HepG2 (cell line): ENCODE measurements around the gene IL10RA. TPM values are rescaled to one million over a fixed set of nuclear protein-coding genes. Genes with fewer than 3 reads are reported as not detected.

Source experiments
- ATAC-seq: fragments of 200-7000 bp; cut with Tn5 transposase; 3 replicates; pipeline ENCODE4 v1.9.1; 2020; ENCODE audit warnings: mild to moderate bottlenecking, moderate library complexity
- BruUV-seq: library from RNA; stranded (reverse); fragments of 400-500 nt; replicated peaks from 2 replicates; lab custom pipeline; 2021; lab: Mats Ljungman, UMichigan
- CTCF ChIA-PET: fragments of 300-600 bp; formaldehyde crosslinking; extraction: SDS; loops from one replicate; lab custom pipeline; 2021; ENCODE audit warnings: low total read pairs, inconsistent platforms, low intra/inter-chr PET ratio; lab: Yijun Ruan, JAX
- POLR2A ChIA-PET: fragments of 350-600 bp; sonication (Branson Sonifier 250); formaldehyde crosslinking; loops from one replicate; lab custom pipeline; 2020; ENCODE audit warnings: antibody characterized with exemption, inconsistent platforms; lab: Yijun Ruan, JAX
- DNase-seq: peaks from one replicate; pipeline ENCODE4 v3.0.0-alpha.2; 2015; ENCODE audit warnings: low spot score
- FAIRE-seq: peaks from 3 replicates; lab custom pipeline; 2011; peaks lifted over from hg19 to GRCh38; lab: Jason Lieb, UNC
- H2AFZ ChIP-seq: one replicate; pipeline ENCODE4 v1.6.1; 2011; ENCODE audit warnings: low read length, inconsistent platforms
- H3K27ac ChIP-seq: fragments of 300-600 bp; 3 replicates; pipeline ENCODE4 v1.8.0; 2011; ENCODE audit warnings: mixed run types, mild to moderate bottlenecking, mixed read lengths, low read length, inconsistent platforms; ENCODE audit not compliant: insufficient read depth; ENCODE audit errors: extremely low read length
- H3K27me3 ChIP-seq, 2 experiments: fragments of 200-600 bp in 1 of 2; 2 replicates in 1 of 2; 3 replicates in 1 of 2; pipeline versions ENCODE4 v1.6.0 to v1.8.0; 2011; ENCODE audit warnings: low read length in 2 of 2, mild to moderate bottlenecking in 2 of 2, moderate library complexity in 2 of 2, inconsistent platforms in 1 of 2; ENCODE audit not compliant: insufficient read depth in 2 of 2, control insufficient read depth in 1 of 2
- H3K36me3 ChIP-seq, 2 experiments: fragments of 200-600 bp in 1 of 2; replicated peaks in 1 of 2; 2 replicates in 1 of 2; 3 replicates in 1 of 2; pipeline versions ENCODE4 v1.5.1 to v1.8.0; 2011; ENCODE audit warnings: low read length in 2 of 2, inconsistent platforms in 1 of 2; ENCODE audit not compliant: insufficient read depth in 2 of 2, control insufficient read depth in 1 of 2
- H3K4me1 ChIP-seq: 2 replicates; pipeline ENCODE4 v1.5.1; 2012; ENCODE audit warnings: low read length, inconsistent platforms; ENCODE audit not compliant: insufficient read depth
- H3K4me2 ChIP-seq: 2 replicates; pipeline ENCODE4 v1.6.0; 2011; ENCODE audit warnings: low read depth, low read length, inconsistent platforms
- H3K4me3 ChIP-seq, 3 experiments: fragments of 200-600 bp in 1 of 3; sonication (generic), shearing (Covaris generic) in 1 of 3; replicated peaks in 1 of 3; 2 replicates each; pipeline ENCODE4 v1.5.1; 2011 to 2016; ENCODE audit warnings: low read length in 3 of 3, inconsistent platforms in 2 of 3, low read depth in 2 of 3, mild to moderate bottlenecking in 2 of 3, control low read depth in 1 of 3, mixed read lengths in 1 of 3; ENCODE audit not compliant: insufficient read depth in 1 of 3
- H3K79me2 ChIP-seq: one replicate; pipeline ENCODE4 v1.6.1; 2011; ENCODE audit warnings: low read length, inconsistent platforms; ENCODE audit not compliant: insufficient read depth
- H3K9ac ChIP-seq: 2 replicates; pipeline ENCODE4 v1.6.0; 2011; ENCODE audit warnings: mild to moderate bottlenecking, low read depth, low read length, inconsistent platforms; ENCODE audit not compliant: insufficient read depth
- H3K9me3 ChIP-seq: 2 replicates; pipeline ENCODE4 v1.5.1; 2012; ENCODE audit warnings: mild to moderate bottlenecking, low read length
- H4K20me1 ChIP-seq: 2 replicates; pipeline ENCODE4 v1.6.0; 2011; ENCODE audit warnings: inconsistent platforms, mild to moderate bottlenecking, low read length, moderate library complexity; ENCODE audit not compliant: insufficient read depth
- ATM ChIP-seq: fragments of 450-650 bp; IDR thresholded peaks from 2 replicates; pipeline ENCODE4 v1.7.1; 2017; ENCODE audit warnings: mild to moderate bottlenecking, borderline replicate concordance
- CEBPB ChIP-seq: IDR thresholded peaks from 2 replicates; pipeline ENCODE4 v1.6.1; 2011; ENCODE audit warnings: low read depth, low read length, improper control_type of control experiment, borderline replicate concordance
- GFI1 ChIP-seq: sonication (generic); formaldehyde crosslinking; IDR thresholded peaks from 2 replicates; pipeline ENCODE4 v1.5.0; 2020; ENCODE audit warnings: missing genetic modification reagents, mild to moderate bottlenecking, borderline replicate concordance
- SMAD1 ChIP-seq: sonication (generic); formaldehyde crosslinking; IDR thresholded peaks from 2 replicates; pipeline ENCODE4 v1.4.0; 2020; ENCODE audit warnings: missing genetic modification reagents, low read depth, mild to moderate bottlenecking, borderline replicate concordance
- SMARCC2 ChIP-seq: fragments of 450-650 bp; IDR thresholded peaks from 2 replicates; pipeline ENCODE4 v1.6.1; 2017; ENCODE audit warnings: antibody characterized with exemption, mild to moderate bottlenecking
- TCF7L2 ChIP-seq: IDR thresholded peaks from 2 replicates; pipeline ENCODE4 v1.6.1; 2011; ENCODE audit warnings: mild to moderate bottlenecking, low read depth, low read length, moderate library complexity
- TRIM24 ChIP-seq: sonication (generic); formaldehyde crosslinking; IDR thresholded peaks from 2 replicates; pipeline ENCODE4 v1.8.0; 2022; ENCODE audit warnings: mild to moderate bottlenecking, missing genetic modification reagents
- ZMAT3 ChIP-seq: sonication (generic); formaldehyde crosslinking; conservative IDR thresholded peaks from 2 replicates; pipeline ENCODE4 v1.7.0; 2021; ENCODE audit warnings: missing genetic modification reagents
- ZNF17 ChIP-seq: sonication (generic); formaldehyde crosslinking; IDR thresholded peaks from 2 replicates; pipeline ENCODE4 v1.5.0; 2020; ENCODE audit warnings: mild to moderate bottlenecking, missing genetic modification reagents
- ZNF337 ChIP-seq: sonication (generic); formaldehyde crosslinking; IDR thresholded peaks from 2 replicates; pipeline ENCODE4 v1.5.1; 2020; ENCODE audit warnings: missing genetic modification reagents, low read depth, mild to moderate bottlenecking, borderline replicate concordance
- ZNF367 ChIP-seq: sonication (generic); formaldehyde crosslinking; IDR thresholded peaks from 2 replicates; pipeline ENCODE4 v1.4.0; 2020; ENCODE audit warnings: missing genetic modification reagents, borderline replicate concordance
- ZNF563 ChIP-seq: sonication (generic); formaldehyde crosslinking; IDR thresholded peaks from 2 replicates; pipeline ENCODE4 v1.8.0; 2022; ENCODE audit warnings: mild to moderate bottlenecking, moderate library complexity, missing genetic modification reagents
- ZNF615 ChIP-seq: sonication (generic); formaldehyde crosslinking; IDR thresholded peaks from 2 replicates; pipeline ENCODE4 v1.5.0; 2020; ENCODE audit warnings: mild to moderate bottlenecking, missing genetic modification reagents, borderline replicate concordance
- ZNF781 ChIP-seq: sonication (generic); formaldehyde crosslinking; IDR thresholded peaks from 2 replicates; pipeline ENCODE4 v1.5.1; 2020; ENCODE audit warnings: borderline replicate concordance, mild to moderate bottlenecking, missing genetic modification reagents; ENCODE audit errors: not compliant biosample characterization
- ZNF800 ChIP-seq: sonication (generic); formaldehyde crosslinking; IDR thresholded peaks from 2 replicates; pipeline ENCODE4 v1.4.0; 2020; ENCODE audit warnings: missing genetic modification reagents
- ZSCAN12 ChIP-seq: sonication (generic); formaldehyde crosslinking; IDR thresholded peaks from 2 replicates; pipeline ENCODE4 v1.9.0; 2021; ENCODE audit warnings: mild to moderate bottlenecking, missing genetic modification reagents
- WGBS: methylation state at CpG from one replicate; pipeline ENCODE4 v1.1.6; 2017; ENCODE audit warnings: low lambda C conversion rate; 5-methylcytosine and 5-hydroxymethylcytosine counted together
- in situ Hi-C: cut with HindIII; loops from 2 replicates; pipeline ENCODE4 v1.10.0; 2017; ENCODE audit warnings: low pct_unique_long_range_greater_than_20kb; ENCODE audit not compliant: extremely low pct_ligation_motif_present
- intact Hi-C: fragments of 100-400 bp; cut with micrococcal nuclease; formaldehyde crosslinking; loops from one replicate; pipeline ENCODE4 v1.10.0; 2022; ENCODE audit not compliant: unreplicated experiment
- polyA plus RNA-seq, 8 experiments: library from polyadenylated mRNA; depleted of rRNA in 3 of 8; stranded (reverse) in 7 of 8; unstranded in 1 of 8; fragments of >200 nt; fragmentation: Illumina TruSeq in 4 of 8; extraction: Trizol in 4 of 8; gene quantifications; 2 replicates each; pipeline versions ENCODE4 v1.2.1 to v1.2.3, GENCODE V29; 2011 to 2016; ENCODE audit warnings: low read depth in 4 of 8, missing spikeins in 1 of 8, mixed read lengths in 1 of 8; ENCODE audit not compliant: insufficient read depth in 1 of 8
- total RNA-seq, 5 experiments: library from RNA; depleted of rRNA; stranded (reverse); fragments of >200 nt; fragmentation: Illumina TruSeq; extraction: Trizol; gene quantifications; 2 replicates each; pipeline ENCODE4 v1.2.3, GENCODE V29; 2016; ENCODE audit warnings: low read depth in 1 of 5

IL10RA gene
- total and polyA plus RNA-seq, 2 of the 13 experiments (the other 11 are each of a cell fraction or from before 2014, with no cell fraction given): not detected

- in situ Hi-C loops: no loop called here
These were observed 22.2 kb downstream of the IL10RA start for GRCh38 chr11:118008271-118008911.

GRCh38 chr11:118009864-118010737 lies 23.9 kb downstream of the IL10RA start:
- Histone ChIP-seq H3K4me1 (peaks cover 15% of the 10 kb centered on the region), H3K79me2 (no peaks in the 10 kb centered on the region), H3K9ac (no peak overlapping the region), H4K20me1 (no peaks in the 10 kb centered on the region), H3K9me3 (no peaks in the 10 kb centered on the region), H3K27ac (no peak overlapping the region), H2AFZ (no peak overlapping the region), H3K27me3 (peaks cover 4 to 31% of the 10 kb centered on the region in 2 experiments; a peak in 3 of 5 replicates), H3K4me2 (no peak overlapping the region), H3K36me3 (no peaks in the 10 kb centered on the region), H3K4me3 (no peak overlapping the region)
- intact Hi-C loops (no loop called here), in situ Hi-C loops (no loop called here)
- DNase-seq (no peak), ATAC-seq (no peak), FAIRE-seq (no peak)
- ChIA-PET POLR2A (no interaction called here), CTCF (no interaction called here)
- TF ChIP-seq ZSCAN12 (CRISPR knock-in tag) (no peak), TCF7L2 (no peak), ATM (no peak), ZNF800 (no peak), ZNF337 (CRISPR knock-in tag) (no peak), TRIM24 (CRISPR knock-in tag) (no peak), GFI1 (CRISPR knock-in tag) (no peak), SMARCC2 (no peak), ZNF781 (no peak), ZNF17 (no peak), ZNF563 (CRISPR knock-in tag) (no peak), ZNF615 (CRISPR knock-in tag) (no peak), ZMAT3 (CRISPR knock-in tag) (no peak), ZNF367 (no peak)
- no TSS peak for BruUV-seq
- WGBS: 35% methylated on average over 7 of the region's 9 CpGs

More at GRCh38 chr11:118008271-118008911, 22.2 kb downstream of the IL10RA start:
- no peaks in the 10 kb centered on the region for H3K36me3 ChIP-seq
- BruUV-seq: no TSS peak
- FAIRE-seq (no peak), ATAC-seq (no peak), DNase-seq (no peak)
- TF ChIP-seq SMAD1 (CRISPR knock-in tag) (no peak), CEBPB (0 out of 2 replicates have a peak, but pooled peaks have one; percentile 9)
- ChIA-PET CTCF (no interaction called here), POLR2A (no interaction called here)
- H3K27ac ChIP-seq: no peak overlapping the region
- H3K9ac ChIP-seq: no peak overlapping the region
- H3K9me3 ChIP-seq: no peaks in the 10 kb centered on the region
- H3K27me3 ChIP-seq: peaks cover 5 to 25% of the 10 kb centered on the region in 2 experiments; a peak in 3 of 5 replicates
- H3K4me2 ChIP-seq: no peak overlapping the region
- intact Hi-C loops: no loop called here
- H3K79me2 ChIP-seq: no peaks in the 10 kb centered on the region
- H4K20me1 ChIP-seq: no peaks in the 10 kb centered on the region
- H3K4me1 ChIP-seq: peaks cover 15% of the 10 kb centered on the region
- H3K4me3 ChIP-seq: no peak overlapping the region
- no peak overlapping the region for H2AFZ ChIP-seq
- WGBS: 6% methylated on average over 4 of the region's 4 CpGs
